H1 (cell line): Measurements from ENCODE around the gene WHAMM. TPM values are rescaled to one million over a fixed set of nuclear protein-coding genes. Genes with fewer than 3 reads are reported as not detected.

Experiments used
- CHD7 ChIP-seq: fragments of 300-600 bp; sonication (generic); IDR thresholded peaks from 2 replicates; pipeline ENCODE4 v1.7.1; 2012; ENCODE audit warnings: low read length, moderate library complexity, mild to moderate bottlenecking, inconsistent platforms; ENCODE audit not compliant: insufficient replicate concordance
- polyA plus RNA-seq, 7 experiments: library from polyadenylated mRNA; depleted of rRNA in 3 of 7; stranded (reverse) in 5 of 7; unstranded in 2 of 7; fragments of >200 nt in 5 of 7; fragments of 200-250 nt in 2 of 7; gene quantifications; 1 replicate in 5 of 7; 2 replicates in 1 of 7; 4 replicates in 1 of 7; pipeline versions ENCODE4 v1.2.1 to v1.2.3, GENCODE V29; 2011 to 2013; ENCODE audit warnings: missing spikeins in 2 of 7, mixed read lengths in 2 of 7
- total RNA-seq: library from RNA; stranded (reverse); fragmentation: NEBNext Ultra II Directional; extraction: Animal tissue kit (Norgen Biotek cat#: 25700); gene quantifications from 2 replicates; pipeline ENCODE4 v1.2.1, GENCODE V29; 2021

The WHAMM gene
- total and polyA plus RNA-seq, 2 of the 8 experiments (the other 6 are each of a cell fraction or from before 2014, with no cell fraction given) = 1.1 to 3.3 TPM

GRCh38 chr15:82798531-82799166 is 10.8 kb upstream of the WHAMM start (continued):
- TF ChIP-seq CHD7 = no peak
